AG09319 (cell line): Measurements from ENCODE around the gene PNMA6F.

Experiments used
- DNase-seq: peaks from one replicate; pipeline ENCODE4 v3.0.0-alpha.2; 2010; ENCODE audit warnings: low read depth; ENCODE audit errors: extremely low read depth
- CTCF ChIP-seq: IDR thresholded peaks from 2 replicates; pipeline ENCODE4 v1.5.1; 2011; ENCODE audit warnings: low read depth, mild to moderate bottlenecking, inconsistent platforms, low read length, moderate library complexity

Gene PNMA6F

DNA sequence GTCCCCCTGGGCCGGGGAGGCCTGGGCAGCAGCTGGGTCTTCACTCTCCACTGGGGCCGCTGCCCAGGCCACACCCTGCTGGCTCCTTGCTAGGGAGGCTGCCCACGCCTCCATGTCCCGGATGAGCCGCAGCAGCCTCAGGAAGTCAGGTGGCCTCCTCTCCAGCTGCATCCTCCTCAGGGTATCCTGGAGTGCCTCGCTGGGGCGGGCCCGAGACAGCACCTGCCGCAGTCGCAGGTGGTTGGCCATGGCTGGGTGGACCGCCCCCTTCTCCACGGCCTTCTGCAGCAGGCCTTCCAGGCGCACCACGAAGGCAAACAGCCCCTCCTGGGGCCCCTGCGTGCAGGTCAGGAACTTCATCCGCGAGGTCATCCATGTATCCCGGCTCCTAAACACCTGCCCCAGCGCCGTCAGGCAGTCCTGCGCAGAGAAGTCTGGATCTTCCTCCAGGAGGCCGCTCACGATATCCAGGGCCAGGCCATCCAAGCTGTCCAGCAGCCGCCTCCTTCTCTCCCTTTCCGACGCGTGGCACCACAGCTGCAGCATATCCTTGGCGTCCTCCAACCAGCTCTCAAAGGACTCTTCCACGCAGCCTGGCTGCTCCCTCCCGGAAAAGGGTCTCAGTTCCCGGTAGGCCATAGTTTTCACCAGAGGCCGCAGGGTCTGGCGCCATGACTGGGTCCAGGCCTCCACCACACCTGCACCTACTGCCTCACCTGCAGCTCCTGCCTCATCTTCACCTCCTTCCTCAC is 2.1 kb downstream of the PNMA6F start:
- no peak for DNase-seq
- no peak for TF ChIP-seq CTCF

GRCh38 chrX:153318811-153319210 is 2.8 kb downstream of the PNMA6F start:
- no peak for DNase-seq
- no peak for TF ChIP-seq CTCF

- no peak for DNase-seq
Observed at GRCh38 chrX:153317996-153318722, 3.4 kb downstream of the PNMA6F start.

GRCh38 chrX:153317306-153317705 is 4.3 kb downstream of the PNMA6F start:
- TF ChIP-seq CTCF = no peak
- DNase-seq = no peak

More at GRCh38 chrX:153317996-153318722, 3.4 kb downstream of the PNMA6F start:
- no peak for TF ChIP-seq CTCF

DNA sequence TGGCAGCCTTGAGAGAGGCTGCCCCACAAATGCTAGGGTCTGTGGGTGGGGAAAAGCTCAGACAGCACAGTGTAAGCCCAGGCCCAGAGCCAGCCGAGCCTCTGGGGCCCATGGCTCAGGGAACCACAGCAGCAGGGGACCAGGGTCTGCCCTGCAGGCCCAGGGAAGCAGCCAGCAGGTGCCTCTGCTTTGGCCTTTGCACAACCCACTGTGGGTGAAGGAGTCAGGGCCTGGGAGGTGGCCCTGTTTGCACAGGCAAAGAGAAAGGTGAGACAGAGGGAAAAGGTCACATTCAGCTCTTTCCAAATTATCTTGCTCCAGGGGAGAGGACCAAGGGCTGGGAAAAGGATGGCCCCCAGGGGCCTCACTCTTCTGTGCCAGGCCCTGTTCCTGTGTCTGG is 8.7 kb downstream of the PNMA6F start:
- no peak for TF ChIP-seq CTCF
- no peak for DNase-seq

DNA sequence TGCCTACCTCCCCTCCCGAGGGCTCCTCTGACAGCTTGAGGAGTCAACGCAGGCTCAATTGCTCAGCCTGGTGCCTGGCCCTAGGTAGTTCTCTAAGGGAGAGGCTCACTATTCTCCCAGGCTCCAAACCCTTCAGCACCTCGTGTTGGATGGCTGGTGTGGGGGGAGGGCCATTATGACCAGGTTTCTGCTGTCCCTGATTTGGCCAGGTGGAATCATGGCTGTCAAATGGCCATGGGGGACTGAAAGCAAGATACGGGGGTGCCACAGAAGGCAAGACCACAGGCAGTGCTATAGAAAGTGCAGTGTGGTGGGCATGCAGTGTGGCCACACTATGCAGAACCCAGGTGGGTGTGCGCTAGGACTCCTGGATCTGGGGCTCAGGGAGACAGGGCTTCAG is 9.5 kb downstream of the PNMA6F start:
- DNase-seq = no peak
- no peak for TF ChIP-seq CTCF

DNA sequence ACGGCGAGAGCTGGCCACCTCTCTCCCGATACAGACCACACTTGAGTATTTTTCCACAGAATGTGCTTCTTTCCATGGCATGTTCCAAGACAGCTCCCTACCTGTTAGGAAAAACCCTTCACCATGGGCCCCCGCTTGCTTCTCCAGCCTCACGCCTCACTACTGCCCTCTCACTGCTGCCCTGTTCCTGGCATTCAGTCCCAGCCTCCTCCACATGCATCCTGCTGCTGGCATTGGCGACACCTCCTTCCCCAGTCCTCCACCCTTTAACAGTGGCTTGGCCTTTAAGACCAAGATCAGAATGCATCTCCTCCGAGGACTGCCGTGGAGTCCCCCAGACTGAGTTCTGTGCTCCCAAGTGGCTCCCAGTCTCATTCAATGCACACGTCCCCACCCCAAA is 10.7 kb downstream of the PNMA6F start:
- no peak for DNase-seq
- TF ChIP-seq CTCF = no peak
